ENCODE results near the gene RERG.

The RERG gene

GRCh38 chr12:15194456-15195368 lies 26.5 kb downstream of the RERG start:
- no peaks in the 10 kb centered on the region for H3K9me3 ChIP-seq (ENCODE audit: control insufficient read depth in 1 of 2, low read length in 2 of 2)
- no peaks in the 10 kb centered on the region for H3K36me3 ChIP-seq (ENCODE audit: control insufficient read depth in 1 of 2, insufficient read depth in 2 of 2, low read length in 2 of 2)
- no peak overlapping the region for H3K27ac ChIP-seq (ENCODE audit: low read depth, low read length)
- no peak overlapping the region for H3K9ac ChIP-seq (ENCODE audit: low read depth in 1 of 2, low read length in 2 of 2)
- no peaks in the 10 kb centered on the region for H3K4me1 ChIP-seq (ENCODE audit: control insufficient read depth in 1 of 2, insufficient read depth in 2 of 2, low read length in 2 of 2)
- no peaks in the 10 kb centered on the region for H3K27me3 ChIP-seq (ENCODE audit: control insufficient read depth in 1 of 2, insufficient read depth in 2 of 2, low read length in 2 of 2)
- H3K4me3 ChIP-seq (ENCODE audit: low read depth in 1 of 2, low read length in 2 of 2) = no peak overlapping the region

- no peaks in the 10 kb centered on the region for H3K36me3 ChIP-seq (ENCODE audit: control insufficient read depth in 1 of 2, insufficient read depth in 2 of 2, low read length in 2 of 2)
- no peak overlapping the region for H3K27ac ChIP-seq (ENCODE audit: low read depth, low read length)
- H3K27me3 ChIP-seq (ENCODE audit: control insufficient read depth in 1 of 2, insufficient read depth in 2 of 2, low read length in 2 of 2) = no peaks in the 10 kb centered on the region
- H3K9me3 ChIP-seq (ENCODE audit: control insufficient read depth in 1 of 2, low read length in 2 of 2) = no peaks in the 10 kb centered on the region
- no peaks in the 10 kb centered on the region for H3K4me1 ChIP-seq (ENCODE audit: control insufficient read depth in 1 of 2, insufficient read depth in 2 of 2, low read length in 2 of 2)
- no peak overlapping the region for H3K9ac ChIP-seq (ENCODE audit: low read depth in 1 of 2, low read length in 2 of 2)
- no peak overlapping the region for H3K4me3 ChIP-seq (ENCODE audit: low read depth in 1 of 2, low read length in 2 of 2)
These were observed 27.3 kb downstream of the RERG start for GRCh38 chr12:15193946-15194345.

GRCh38 chr12:15192720-15193119 lies 28.5 kb downstream of the RERG start:
- no peaks in the 10 kb centered on the region for H3K4me1 ChIP-seq (ENCODE audit: control insufficient read depth in 1 of 2, insufficient read depth in 2 of 2, low read length in 2 of 2)
- no peak overlapping the region for H3K9ac ChIP-seq (ENCODE audit: low read depth in 1 of 2, low read length in 2 of 2)
- no peaks in the 10 kb centered on the region for H3K9me3 ChIP-seq (ENCODE audit: control insufficient read depth in 1 of 2, low read length in 2 of 2)
- H3K27me3 ChIP-seq (ENCODE audit: control insufficient read depth in 1 of 2, insufficient read depth in 2 of 2, low read length in 2 of 2) = no peaks in the 10 kb centered on the region
- no peak overlapping the region for H3K27ac ChIP-seq (ENCODE audit: low read depth, low read length)
- H3K4me3 ChIP-seq (ENCODE audit: low read depth in 1 of 2, low read length in 2 of 2) = no peak overlapping the region
- H3K36me3 ChIP-seq (ENCODE audit: control insufficient read depth in 1 of 2, insufficient read depth in 2 of 2, low read length in 2 of 2) = no peaks in the 10 kb centered on the region

GRCh38 chr12:15188127-15188526 lies 33.1 kb downstream of the RERG start:
- H3K27ac ChIP-seq (ENCODE audit: low read depth, low read length) = no peak overlapping the region
- H3K4me3 ChIP-seq (ENCODE audit: low read depth in 1 of 2, low read length in 2 of 2) = no peak overlapping the region
- H3K4me1 ChIP-seq (ENCODE audit: control insufficient read depth in 1 of 2, insufficient read depth in 2 of 2, low read length in 2 of 2) = no peaks in the 10 kb centered on the region
- no peaks in the 10 kb centered on the region for H3K9me3 ChIP-seq (ENCODE audit: control insufficient read depth in 1 of 2, low read length in 2 of 2)
- no peaks in the 10 kb centered on the region for H3K36me3 ChIP-seq (ENCODE audit: control insufficient read depth in 1 of 2, insufficient read depth in 2 of 2, low read length in 2 of 2)
- no peak overlapping the region for H3K9ac ChIP-seq (ENCODE audit: low read depth in 1 of 2, low read length in 2 of 2)
- H3K27me3 ChIP-seq (ENCODE audit: control insufficient read depth in 1 of 2, insufficient read depth in 2 of 2, low read length in 2 of 2) = no peaks in the 10 kb centered on the region

GRCh38 chr12:15186597-15186996 lies 34.6 kb downstream of the RERG start:
- H3K36me3 ChIP-seq (ENCODE audit: control insufficient read depth in 1 of 2, insufficient read depth in 2 of 2, low read length in 2 of 2) = no peaks in the 10 kb centered on the region
- no peaks in the 10 kb centered on the region for H3K9me3 ChIP-seq (ENCODE audit: control insufficient read depth in 1 of 2, low read length in 2 of 2)
- H3K27ac ChIP-seq (ENCODE audit: low read depth, low read length) = no peak overlapping the region
- H3K27me3 ChIP-seq (ENCODE audit: control insufficient read depth in 1 of 2, insufficient read depth in 2 of 2, low read length in 2 of 2) = no peaks in the 10 kb centered on the region
- H3K9ac ChIP-seq (ENCODE audit: low read depth in 1 of 2, low read length in 2 of 2) = no peak overlapping the region
- no peaks in the 10 kb centered on the region for H3K4me1 ChIP-seq (ENCODE audit: control insufficient read depth in 1 of 2, insufficient read depth in 2 of 2, low read length in 2 of 2)
- no peak overlapping the region for H3K4me3 ChIP-seq (ENCODE audit: low read depth in 1 of 2, low read length in 2 of 2)

GRCh38 chr12:15184484-15184883 lies 36.7 kb downstream of the RERG start:
- H3K27ac ChIP-seq (ENCODE audit: low read depth, low read length) = no peak overlapping the region
- H3K27me3 ChIP-seq (ENCODE audit: control insufficient read depth in 1 of 2, insufficient read depth in 2 of 2, low read length in 2 of 2) = no peaks in the 10 kb centered on the region
- no peaks in the 10 kb centered on the region for H3K4me1 ChIP-seq (ENCODE audit: control insufficient read depth in 1 of 2, insufficient read depth in 2 of 2, low read length in 2 of 2)
- H3K4me3 ChIP-seq (ENCODE audit: low read depth in 1 of 2, low read length in 2 of 2) = no peak overlapping the region
- H3K9me3 ChIP-seq (ENCODE audit: control insufficient read depth in 1 of 2, low read length in 2 of 2) = no peaks in the 10 kb centered on the region
- no peaks in the 10 kb centered on the region for H3K36me3 ChIP-seq (ENCODE audit: control insufficient read depth in 1 of 2, insufficient read depth in 2 of 2, low read length in 2 of 2)
- no peak overlapping the region for H3K9ac ChIP-seq (ENCODE audit: low read depth in 1 of 2, low read length in 2 of 2)

GRCh38 chr12:15183821-15184220 lies 37.4 kb downstream of the RERG start:
- Histone ChIP-seq H3K9ac (ENCODE audit: low read depth in 1 of 2, low read length in 2 of 2) (no peak overlapping the region), H3K27ac (ENCODE audit: low read depth, low read length) (no peak overlapping the region), H3K4me1 (ENCODE audit: control insufficient read depth in 1 of 2, insufficient read depth in 2 of 2, low read length in 2 of 2) (no peaks in the 10 kb centered on the region), H3K9me3 (ENCODE audit: control insufficient read depth in 1 of 2, low read length in 2 of 2) (no peaks in the 10 kb centered on the region), H3K27me3 (ENCODE audit: control insufficient read depth in 1 of 2, insufficient read depth in 2 of 2, low read length in 2 of 2) (no peaks in the 10 kb centered on the region), H3K36me3 (ENCODE audit: control insufficient read depth in 1 of 2, insufficient read depth in 2 of 2, low read length in 2 of 2) (no peaks in the 10 kb centered on the region), H3K4me3 (ENCODE audit: low read depth in 1 of 2, low read length in 2 of 2) (no peak overlapping the region)

- Histone ChIP-seq H3K4me1 (ENCODE audit: control insufficient read depth in 1 of 2, insufficient read depth in 2 of 2, low read length in 2 of 2) (no peaks in the 10 kb centered on the region), H3K36me3 (ENCODE audit: control insufficient read depth in 1 of 2, insufficient read depth in 2 of 2, low read length in 2 of 2) (no peaks in the 10 kb centered on the region), H3K9ac (ENCODE audit: low read depth in 1 of 2, low read length in 2 of 2) (no peak overlapping the region), H3K9me3 (ENCODE audit: control insufficient read depth in 1 of 2, low read length in 2 of 2) (no peaks in the 10 kb centered on the region), H3K4me3 (ENCODE audit: low read depth in 1 of 2, low read length in 2 of 2) (no peak overlapping the region), H3K27ac (ENCODE audit: low read depth, low read length) (no peak overlapping the region), H3K27me3 (ENCODE audit: control insufficient read depth in 1 of 2, insufficient read depth in 2 of 2, low read length in 2 of 2) (no peaks in the 10 kb centered on the region)
These were observed 40.1 kb downstream of the RERG start for GRCh38 chr12:15181017-15181683.

GRCh38 chr12:15180325-15180724 lies 40.9 kb downstream of the RERG start:
- Histone ChIP-seq H3K4me3 (ENCODE audit: low read depth in 1 of 2, low read length in 2 of 2) (no peak overlapping the region), H3K27ac (ENCODE audit: low read depth, low read length) (no peak overlapping the region), H3K9ac (ENCODE audit: low read depth in 1 of 2, low read length in 2 of 2) (no peak overlapping the region)

GRCh38 chr12:15179672-15180071 lies 41.5 kb downstream of the RERG start:
- H3K9ac ChIP-seq (ENCODE audit: low read depth in 1 of 2, low read length in 2 of 2) = no peak overlapping the region

More at GRCh38 chr12:15180325-15180724, 40.9 kb downstream of the RERG start:
- no peaks in the 10 kb centered on the region for H3K36me3 ChIP-seq (ENCODE audit: control insufficient read depth in 1 of 2, insufficient read depth in 2 of 2, low read length in 2 of 2)
- no peaks in the 10 kb centered on the region for H3K9me3 ChIP-seq (ENCODE audit: control insufficient read depth in 1 of 2, low read length in 2 of 2)
- H3K27me3 ChIP-seq (ENCODE audit: control insufficient read depth in 1 of 2, insufficient read depth in 2 of 2, low read length in 2 of 2) = no peaks in the 10 kb centered on the region
- H3K4me1 ChIP-seq (ENCODE audit: control insufficient read depth in 1 of 2, insufficient read depth in 2 of 2, low read length in 2 of 2) = no peaks in the 10 kb centered on the region

More at GRCh38 chr12:15179672-15180071, 41.5 kb downstream of the RERG start:
- H3K4me3 ChIP-seq (ENCODE audit: low read depth in 1 of 2, low read length in 2 of 2) = no peak overlapping the region
- no peaks in the 10 kb centered on the region for H3K9me3 ChIP-seq (ENCODE audit: control insufficient read depth in 1 of 2, low read length in 2 of 2)
- H3K27me3 ChIP-seq (ENCODE audit: control insufficient read depth in 1 of 2, insufficient read depth in 2 of 2, low read length in 2 of 2) = no peaks in the 10 kb centered on the region
- H3K36me3 ChIP-seq (ENCODE audit: control insufficient read depth in 1 of 2, insufficient read depth in 2 of 2, low read length in 2 of 2) = no peaks in the 10 kb centered on the region
- no peaks in the 10 kb centered on the region for H3K4me1 ChIP-seq (ENCODE audit: control insufficient read depth in 1 of 2, insufficient read depth in 2 of 2, low read length in 2 of 2)
- no peak overlapping the region for H3K27ac ChIP-seq (ENCODE audit: low read depth, low read length)
